ENCODE measurements around the gene STK32B. TPM values are rescaled to one million over a fixed set of nuclear protein-coding genes. Genes with fewer than 3 reads are reported as not detected.

The STK32B gene
- polyA plus RNA-seq, 4 donors, result 0.27 to 0.75 (median 0.58) TPM; not detected in 1

GRCh38 chr4:5488413-5488812 lies 437.1 kb downstream of the STK32B start:
- Histone ChIP-seq H3K4me3 (ENCODE audit: low read depth in 1 of 3, low read length in 3 of 3) (no peak overlapping the region), H3K27ac (ENCODE audit: low read depth in 1 of 3, low read length in 2 of 3) (no peak overlapping the region), H3K27me3 (ENCODE audit: control insufficient read depth in 3 of 3, insufficient read depth in 3 of 3, low read length in 3 of 3) (no peaks in the 10 kb centered on the region), H3K9me3 (ENCODE audit: control insufficient read depth in 2 of 2, insufficient read depth in 1 of 2, low read depth in 1 of 2, low read length in 1 of 2) (peaks cover 2 to 11% of the 10 kb centered on the region in 2 donors), H3K4me1 (ENCODE audit: control insufficient read depth in 3 of 3, insufficient read depth in 2 of 3, low read depth in 1 of 3, low read length in 2 of 3) (no peaks in the 10 kb centered on the region), H3K36me3 (ENCODE audit: control insufficient read depth in 3 of 3, insufficient read depth in 2 of 3, low read depth in 1 of 3, low read length in 3 of 3) (no peaks in the 10 kb centered on the region)
- DNase-seq, result no peak
- FAIRE-seq, result no peak

- Histone ChIP-seq H3K4me1 (ENCODE audit: control insufficient read depth in 3 of 3, insufficient read depth in 2 of 3, low read depth in 1 of 3, low read length in 2 of 3) (no peaks in the 10 kb centered on the region), H3K27ac (ENCODE audit: low read depth in 1 of 3, low read length in 2 of 3) (no peak overlapping the region), H3K36me3 (ENCODE audit: control insufficient read depth in 3 of 3, insufficient read depth in 2 of 3, low read depth in 1 of 3, low read length in 3 of 3) (no peaks in the 10 kb centered on the region), H3K9me3 (ENCODE audit: control insufficient read depth in 2 of 2, insufficient read depth in 1 of 2, low read depth in 1 of 2, low read length in 1 of 2) (peaks cover 2 to 11% of the 10 kb centered on the region in 2 donors), H3K4me3 (ENCODE audit: low read depth in 1 of 3, low read length in 3 of 3) (no peak overlapping the region), H3K27me3 (ENCODE audit: control insufficient read depth in 3 of 3, insufficient read depth in 3 of 3, low read length in 3 of 3) (no peaks in the 10 kb centered on the region)
- 36 to 59% (median 43%) methylated on average over 1 of the region's 1 CpG for WGBS, 3 donors
- FAIRE-seq (no peak), DNase-seq (no peak)
Measured at GRCh38 chr4:5489260-5489659, 438.0 kb downstream of the STK32B start.

GRCh38 chr4:5497489-5497888 lies 446.2 kb downstream of the STK32B start:
- Histone ChIP-seq H3K9me3 (ENCODE audit: control insufficient read depth in 2 of 2, insufficient read depth in 1 of 2, low read depth in 1 of 2, low read length in 1 of 2) (no peaks in the 10 kb centered on the region), H3K4me1 (ENCODE audit: control insufficient read depth in 3 of 3, insufficient read depth in 2 of 3, low read depth in 1 of 3, low read length in 2 of 3) (no peaks in the 10 kb centered on the region), H3K4me3 (ENCODE audit: low read depth in 1 of 3, low read length in 3 of 3) (no peak overlapping the region), H3K27ac (ENCODE audit: low read depth in 1 of 3, low read length in 2 of 3) (no peak overlapping the region), H3K27me3 (ENCODE audit: control insufficient read depth in 3 of 3, insufficient read depth in 3 of 3, low read length in 3 of 3) (no peaks in the 10 kb centered on the region), H3K36me3 (ENCODE audit: control insufficient read depth in 3 of 3, insufficient read depth in 2 of 3, low read depth in 1 of 3, low read length in 3 of 3) (no peaks in the 10 kb centered on the region)
- no peak for FAIRE-seq
- DNase-seq, result no peak
- 55 to 87% (median 72%) methylated on average over 2 of the region's 2 CpGs for WGBS, 3 donors

DNA sequence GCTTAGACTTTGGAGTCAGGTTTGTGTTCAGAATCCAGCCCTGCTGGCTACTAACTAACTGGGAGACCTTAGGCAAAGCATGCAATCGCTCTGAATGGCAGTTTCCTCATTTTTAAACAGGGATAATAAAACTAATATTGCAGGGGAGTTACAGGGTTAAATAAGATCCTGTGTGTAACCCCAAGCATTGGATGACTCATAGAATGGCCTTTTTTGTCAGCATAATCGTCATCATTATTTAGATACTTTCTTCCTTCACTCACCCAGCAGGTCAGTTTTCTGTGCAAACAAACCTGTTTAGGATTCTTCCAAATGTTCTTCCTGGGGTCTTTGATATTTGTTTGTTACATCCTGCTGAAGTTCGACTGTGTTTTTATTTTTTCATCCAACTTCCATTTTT lies 448.9 kb downstream of the STK32B start:
- no peak overlapping the region for H3K4me3 ChIP-seq (ENCODE audit: low read depth in 1 of 3, low read length in 3 of 3)
- 47 to 62% (median 47%) methylated on average over 3 of the region's 3 CpGs for WGBS, 3 donors
- no peaks in the 10 kb centered on the region for H3K36me3 ChIP-seq (ENCODE audit: control insufficient read depth in 3 of 3, insufficient read depth in 2 of 3, low read depth in 1 of 3, low read length in 3 of 3)
- no peak overlapping the region for H3K27ac ChIP-seq (ENCODE audit: low read depth in 1 of 3, low read length in 2 of 3)
- FAIRE-seq (no peak), DNase-seq (no peak)
- no peaks in the 10 kb centered on the region for H3K4me1 ChIP-seq (ENCODE audit: control insufficient read depth in 3 of 3, insufficient read depth in 2 of 3, low read depth in 1 of 3, low read length in 2 of 3)
- no peaks in the 10 kb centered on the region for H3K9me3 ChIP-seq (ENCODE audit: control insufficient read depth in 2 of 2, insufficient read depth in 1 of 2, low read depth in 1 of 2, low read length in 1 of 2)
- H3K27me3 ChIP-seq (ENCODE audit: control insufficient read depth in 3 of 3, insufficient read depth in 3 of 3, low read length in 3 of 3), result no peaks in the 10 kb centered on the region

DNA sequence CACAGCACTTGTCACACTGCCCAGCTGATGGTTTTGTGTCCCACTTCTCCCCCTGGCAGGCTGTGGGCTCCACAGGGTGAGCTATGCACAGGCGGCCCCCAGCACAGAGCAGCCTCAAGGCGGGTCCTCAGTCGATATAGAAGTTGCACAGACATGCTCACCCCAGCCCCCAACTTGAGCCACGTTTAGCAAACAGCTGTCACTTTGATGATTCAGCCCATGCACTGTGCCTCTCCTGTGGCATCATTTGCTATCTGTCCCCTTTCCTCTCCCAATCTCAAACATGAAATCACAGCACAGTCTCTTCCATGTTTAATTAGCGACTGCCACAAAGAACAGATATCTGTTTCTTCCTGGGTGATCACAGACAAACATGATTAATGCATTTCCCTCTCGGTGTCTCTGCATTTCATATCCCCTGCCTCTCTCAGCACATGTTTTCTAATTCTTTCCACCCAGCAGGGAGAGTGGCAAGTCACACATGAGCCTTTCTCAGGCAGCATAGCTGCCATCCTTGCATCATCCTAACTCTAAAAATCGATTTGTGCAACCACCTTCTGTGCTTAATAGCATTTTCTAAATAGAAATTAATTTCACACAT lies 452.2 kb downstream of the STK32B start:
- no peaks in the 10 kb centered on the region for H3K9me3 ChIP-seq (ENCODE audit: control insufficient read depth in 2 of 2, insufficient read depth in 1 of 2, low read depth in 1 of 2, low read length in 1 of 2)
- no peak overlapping the region for H3K27ac ChIP-seq (ENCODE audit: low read depth in 1 of 3, low read length in 2 of 3)
- H3K4me3 ChIP-seq (ENCODE audit: low read depth in 1 of 3, low read length in 3 of 3), result no peak overlapping the region
- DNase-seq (no peak), FAIRE-seq (no peak)
- H3K36me3 ChIP-seq (ENCODE audit: control insufficient read depth in 3 of 3, insufficient read depth in 2 of 3, low read depth in 1 of 3, low read length in 3 of 3), result no peaks in the 10 kb centered on the region
- no peaks in the 10 kb centered on the region for H3K4me1 ChIP-seq (ENCODE audit: control insufficient read depth in 3 of 3, insufficient read depth in 2 of 3, low read depth in 1 of 3, low read length in 2 of 3)
- WGBS, 3 donors, result 61 to 67% (median 64%) methylated on average over 7 of the region's 7 CpGs
- no peaks in the 10 kb centered on the region for H3K27me3 ChIP-seq (ENCODE audit: control insufficient read depth in 3 of 3, insufficient read depth in 3 of 3, low read length in 3 of 3)

GRCh38 chr4:5504486-5504885 lies 453.2 kb downstream of the STK32B start:
- no peak for FAIRE-seq
- DNase-seq, result no peak
- H3K27me3 ChIP-seq (ENCODE audit: control insufficient read depth in 3 of 3, insufficient read depth in 3 of 3, low read length in 3 of 3), result no peaks in the 10 kb centered on the region

DNA sequence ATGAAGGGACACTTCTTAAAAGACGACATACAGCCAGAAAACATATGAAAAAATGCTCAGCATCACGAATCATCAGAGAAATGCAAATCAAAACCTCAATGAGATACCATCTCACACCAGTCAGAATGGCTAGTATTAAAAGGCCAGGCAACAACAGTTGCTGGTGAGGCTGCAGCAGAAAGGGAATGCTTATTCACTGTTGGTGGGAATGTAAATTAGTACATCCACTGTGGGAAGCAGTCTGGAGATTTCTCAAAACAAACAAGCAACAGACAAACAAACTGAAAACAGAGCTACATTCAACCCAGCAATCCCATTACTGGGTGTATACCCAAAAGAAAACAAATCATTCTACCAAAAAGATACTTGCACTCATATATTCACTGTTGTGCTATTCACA lies 459.2 kb downstream of the STK32B start:
- Histone ChIP-seq H3K9me3 (ENCODE audit: control insufficient read depth in 2 of 2, insufficient read depth in 1 of 2, low read depth in 1 of 2, low read length in 1 of 2) (no peaks in the 10 kb centered on the region), H3K36me3 (ENCODE audit: control insufficient read depth in 3 of 3, insufficient read depth in 2 of 3, low read depth in 1 of 3, low read length in 3 of 3) (no peaks in the 10 kb centered on the region), H3K4me1 (ENCODE audit: control insufficient read depth in 3 of 3, insufficient read depth in 2 of 3, low read depth in 1 of 3, low read length in 2 of 3) (no peaks in the 10 kb centered on the region), H3K27ac (ENCODE audit: low read depth in 1 of 3, low read length in 2 of 3) (no peak overlapping the region), H3K4me3 (ENCODE audit: low read depth in 1 of 3, low read length in 3 of 3) (no peak overlapping the region), H3K27me3 (ENCODE audit: control insufficient read depth in 3 of 3, insufficient read depth in 3 of 3, low read length in 3 of 3) (no peaks in the 10 kb centered on the region)
- 17 to 44% (median 24%) methylated on average over 2 of the region's 2 CpGs for WGBS, 3 donors
- DNase-seq, result no peak
- FAIRE-seq, result no peak

More at GRCh38 chr4:5504486-5504885, 453.2 kb downstream of the STK32B start:
- no peak overlapping the region for H3K4me3 ChIP-seq (ENCODE audit: low read depth in 1 of 3, low read length in 3 of 3)
- H3K9me3 ChIP-seq (ENCODE audit: control insufficient read depth in 2 of 2, insufficient read depth in 1 of 2, low read depth in 1 of 2, low read length in 1 of 2), result no peaks in the 10 kb centered on the region
- no peak overlapping the region for H3K27ac ChIP-seq (ENCODE audit: low read depth in 1 of 3, low read length in 2 of 3)
- H3K36me3 ChIP-seq (ENCODE audit: control insufficient read depth in 3 of 3, insufficient read depth in 2 of 3, low read depth in 1 of 3, low read length in 3 of 3), result no peaks in the 10 kb centered on the region
- no peaks in the 10 kb centered on the region for H3K4me1 ChIP-seq (ENCODE audit: control insufficient read depth in 3 of 3, insufficient read depth in 2 of 3, low read depth in 1 of 3, low read length in 2 of 3)

- H3K9me3 ChIP-seq (ENCODE audit: control insufficient read depth in 2 of 2, insufficient read depth in 1 of 2, low read depth in 1 of 2, low read length in 1 of 2), result no peaks in the 10 kb centered on the region
- no peak for FAIRE-seq
- no peaks in the 10 kb centered on the region for H3K27me3 ChIP-seq (ENCODE audit: control insufficient read depth in 3 of 3, insufficient read depth in 3 of 3, low read length in 3 of 3)
- no peak for DNase-seq
- no peaks in the 10 kb centered on the region for H3K4me1 ChIP-seq (ENCODE audit: control insufficient read depth in 3 of 3, insufficient read depth in 2 of 3, low read depth in 1 of 3, low read length in 2 of 3)
- no peaks in the 10 kb centered on the region for H3K36me3 ChIP-seq (ENCODE audit: control insufficient read depth in 3 of 3, insufficient read depth in 2 of 3, low read depth in 1 of 3, low read length in 3 of 3)
- H3K27ac ChIP-seq (ENCODE audit: low read depth in 1 of 3, low read length in 2 of 3), result no peak overlapping the region
- no peak overlapping the region for H3K4me3 ChIP-seq (ENCODE audit: low read depth in 1 of 3, low read length in 3 of 3)
Measured at GRCh38 chr4:5511791-5512190, 460.5 kb downstream of the STK32B start.

GRCh38 chr4:5515646-5516045 lies 464.4 kb downstream of the STK32B start:
- no peak overlapping the region for H3K4me3 ChIP-seq (ENCODE audit: low read depth in 1 of 3, low read length in 3 of 3)
- H3K27me3 ChIP-seq (ENCODE audit: control insufficient read depth in 3 of 3, insufficient read depth in 3 of 3, low read length in 3 of 3), result no peaks in the 10 kb centered on the region
- DNase-seq (no peak), FAIRE-seq (no peak)
- H3K9me3 ChIP-seq (ENCODE audit: control insufficient read depth in 2 of 2, insufficient read depth in 1 of 2, low read depth in 1 of 2, low read length in 1 of 2), result no peaks in the 10 kb centered on the region
- no peaks in the 10 kb centered on the region for H3K4me1 ChIP-seq (ENCODE audit: control insufficient read depth in 3 of 3, insufficient read depth in 2 of 3, low read depth in 1 of 3, low read length in 2 of 3)
- no peak overlapping the region for H3K27ac ChIP-seq (ENCODE audit: low read depth in 1 of 3, low read length in 2 of 3)
- H3K36me3 ChIP-seq (ENCODE audit: control insufficient read depth in 3 of 3, insufficient read depth in 2 of 3, low read depth in 1 of 3, low read length in 3 of 3), result no peaks in the 10 kb centered on the region
